Amniotic stem cell (primary cell): ENCODE results near the gene DIO3.

Experiments
- DNase-seq: peaks from one replicate; lab custom pipeline; 2025; lab: John Stamatoyannopoulos, UW

The DIO3 gene

GRCh38 chr14:101561145-101561896, at the start of gene DIO3:
DIO3 (plus strand) TSS chr14:101561495.
- DNase-seq, result no peak

- DNase-seq, result no peak
These were observed 49.5 kb upstream of the DIO3 start for GRCh38 chr14:101511620-101512375.

GRCh38 chr14:101512376-101512695, 49.0 kb upstream of the DIO3 start:
- no peak for DNase-seq

- no peak for DNase-seq
These were observed 47.2 kb upstream of the DIO3 start for GRCh38 chr14:101514136-101514535.

- DNase-seq, result no peak
These were observed 44.9 kb upstream of the DIO3 start for GRCh38 chr14:101516401-101516800.

- DNase-seq, result no peak
These were observed 42.5 kb upstream of the DIO3 start for GRCh38 chr14:101518611-101519473.

- DNase-seq, result no peak
These were observed 40.4 kb upstream of the DIO3 start for GRCh38 chr14:101520621-101521472.

GRCh38 chr14:101521473-101521915, 39.8 kb upstream of the DIO3 start:
- DNase-seq, result no peak

- no peak for DNase-seq
These were observed 39.3 kb upstream of the DIO3 start for GRCh38 chr14:101521978-101522377.

- DNase-seq, result no peak
These were observed 35.4 kb upstream of the DIO3 start for GRCh38 chr14:101525640-101526527.

- DNase-seq, result no peak
These were observed 33.3 kb upstream of the DIO3 start for GRCh38 chr14:101527987-101528386.

GRCh38 chr14:101529079-101529478, 32.2 kb upstream of the DIO3 start:
- no peak for DNase-seq

- no peak for DNase-seq
These were observed 27.1 kb upstream of the DIO3 start for GRCh38 chr14:101534198-101534597.

GRCh38 chr14:101535232-101535631, 26.1 kb upstream of the DIO3 start:
- DNase-seq, result no peak

GRCh38 chr14:101535701-101536207, 25.5 kb upstream of the DIO3 start:
- DNase-seq, result no peak

- DNase-seq, result no peak
These were observed 24.0 kb upstream of the DIO3 start for GRCh38 chr14:101537286-101537685.

- no peak for DNase-seq
These were observed 22.4 kb upstream of the DIO3 start for GRCh38 chr14:101538878-101539277.

GRCh38 chr14:101539880-101540279, 21.4 kb upstream of the DIO3 start:
- DNase-seq, result no peak

GRCh38 chr14:101540481-101541462, 20.5 kb upstream of the DIO3 start:
- no peak for DNase-seq
